Measurements from ENCODE around the gene ARHGAP12. TPM values are rescaled to one million over a fixed set of nuclear protein-coding genes. Genes with fewer than 3 reads are reported as not detected.

The ARHGAP12 gene
- total RNA-seq, 3 donors from 2014 or later: 40.0 to 102 (median 60.0) TPM

DNA sequence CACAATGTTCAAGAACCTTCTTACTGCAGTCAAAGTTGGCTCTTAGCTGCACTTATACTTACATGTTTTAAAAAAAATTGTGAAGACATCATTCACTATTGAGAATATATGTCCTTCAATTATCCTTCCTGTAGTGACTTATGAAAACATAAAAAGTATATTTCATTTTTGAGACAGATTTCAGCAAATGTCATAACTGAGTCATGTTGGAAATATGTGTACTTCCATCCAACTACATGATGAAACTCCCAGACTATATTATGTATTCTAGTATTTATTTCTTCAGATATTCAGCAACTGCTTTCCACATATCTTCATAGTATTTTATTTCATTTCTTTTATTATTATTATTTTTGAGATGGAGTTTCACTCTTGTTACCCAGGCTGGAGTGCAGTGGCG, 160.2 kb downstream of the ARHGAP12 start:
- no peaks in the 10 kb centered on the region for H3K4me1 ChIP-seq
- no peak for DNase-seq (ENCODE audit: low spot score in 2 of 2)
- no peak overlapping the region for H3K27ac ChIP-seq
- intact Hi-C loops (cut with DNase I; ENCODE audit: low total_unique reads): no loop called here
- H3K4me3 ChIP-seq: no peak overlapping the region
- no peak for TF ChIP-seq POLR2AphosphoS5 (IDR thresholded peaks at IDR 0.05)
- H3K27me3 ChIP-seq: no peaks in the 10 kb centered on the region
- H3K9me3 ChIP-seq: no peaks in the 10 kb centered on the region
- H3K36me3 ChIP-seq: no peaks in the 10 kb centered on the region

DNA sequence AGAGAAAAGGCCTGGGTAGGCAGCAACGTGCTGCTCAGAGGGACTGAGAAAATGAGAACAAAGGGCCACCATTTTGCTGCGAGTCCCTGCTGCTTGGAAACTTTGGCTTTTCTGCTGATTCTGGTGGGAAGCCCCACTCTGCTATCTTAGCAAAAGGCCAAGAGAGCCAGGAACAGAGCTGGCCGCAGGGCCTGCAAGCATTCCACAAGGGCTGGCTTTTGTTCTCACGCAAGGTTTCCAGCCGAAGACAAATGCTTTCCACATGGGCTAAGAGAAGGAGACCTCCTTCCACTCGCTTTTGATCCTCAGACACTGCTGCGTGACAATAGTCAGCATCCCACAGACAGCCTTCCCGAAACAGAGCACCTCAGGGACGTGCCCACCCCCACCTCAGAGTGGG, 163.1 kb downstream of the ARHGAP12 start:
- H3K4me1 ChIP-seq: peaks cover 0 to 5% of the 10 kb centered on the region in 2 donors
- H3K27ac ChIP-seq: peak overlapping the region in 1 of 2 donors; percentile 1
- intact Hi-C loops (cut with DNase I; ENCODE audit: low total_unique reads): no loop called here
- H3K36me3 ChIP-seq: no peaks in the 10 kb centered on the region
- no peak overlapping the region for H3K4me3 ChIP-seq
- no peak for DNase-seq (ENCODE audit: low spot score in 2 of 2)
- no peaks in the 10 kb centered on the region for H3K9me3 ChIP-seq
- TF ChIP-seq POLR2AphosphoS5 (IDR thresholded peaks at IDR 0.05) (no peak), POLR2A (IDR thresholded peaks at IDR 0.05) (no peak)
- TF ChIP-seq, protein P1, sequence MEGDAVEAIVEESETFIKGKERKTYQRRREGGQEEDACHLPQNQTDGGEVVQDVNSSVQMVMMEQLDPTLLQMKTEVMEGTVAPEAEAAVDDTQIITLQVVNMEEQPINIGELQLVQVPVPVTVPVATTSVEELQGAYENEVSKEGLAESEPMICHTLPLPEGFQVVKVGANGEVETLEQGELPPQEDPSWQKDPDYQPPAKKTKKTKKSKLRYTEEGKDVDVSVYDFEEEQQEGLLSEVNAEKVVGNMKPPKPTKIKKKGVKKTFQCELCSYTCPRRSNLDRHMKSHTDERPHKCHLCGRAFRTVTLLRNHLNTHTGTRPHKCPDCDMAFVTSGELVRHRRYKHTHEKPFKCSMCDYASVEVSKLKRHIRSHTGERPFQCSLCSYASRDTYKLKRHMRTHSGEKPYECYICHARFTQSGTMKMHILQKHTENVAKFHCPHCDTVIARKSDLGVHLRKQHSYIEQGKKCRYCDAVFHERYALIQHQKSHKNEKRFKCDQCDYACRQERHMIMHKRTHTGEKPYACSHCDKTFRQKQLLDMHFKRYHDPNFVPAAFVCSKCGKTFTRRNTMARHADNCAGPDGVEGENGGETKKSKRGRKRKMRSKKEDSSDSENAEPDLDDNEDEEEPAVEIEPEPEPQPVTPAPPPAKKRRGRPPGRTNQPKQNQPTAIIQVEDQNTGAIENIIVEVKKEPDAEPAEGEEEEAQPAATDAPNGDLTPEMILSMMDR (IDR thresholded peaks at IDR 0.05): no peak
- H3K27me3 ChIP-seq: no peaks in the 10 kb centered on the region

DNA sequence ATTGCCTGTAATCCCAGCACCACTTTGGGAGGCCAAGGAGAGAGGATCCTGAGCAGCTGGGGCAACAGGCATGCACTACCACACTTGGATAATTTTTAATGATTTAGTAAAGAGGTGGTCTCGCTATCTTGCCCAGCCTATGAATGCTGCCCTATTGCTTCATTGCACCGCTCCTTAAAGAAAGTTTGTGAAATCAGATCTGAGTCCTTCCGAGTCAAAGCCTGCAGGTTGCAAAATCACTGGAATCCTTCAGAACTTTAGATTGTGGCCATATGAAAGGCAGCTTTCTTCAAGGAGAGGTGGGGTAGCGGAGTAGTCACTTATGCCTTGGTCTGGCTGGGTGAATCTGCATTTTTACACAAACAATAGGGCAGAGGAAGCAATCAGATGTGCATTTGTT, 166.3 kb downstream of the ARHGAP12 start:
- Histone ChIP-seq H3K4me1 (peaks cover 0 to 6% of the 10 kb centered on the region in 2 donors), H3K36me3 (no peaks in the 10 kb centered on the region), H3K9me3 (no peaks in the 10 kb centered on the region), H3K27me3 (no peaks in the 10 kb centered on the region), H3K27ac (no peak overlapping the region), H3K4me3 (no peak overlapping the region)
- no peak for DNase-seq (ENCODE audit: low spot score in 2 of 2)
- intact Hi-C loops (cut with DNase I; ENCODE audit: low total_unique reads): no loop called here
- TF ChIP-seq POLR2AphosphoS5 (IDR thresholded peaks at IDR 0.05): no peak
- TF ChIP-seq POLR2A (IDR thresholded peaks at IDR 0.05): no peak
- TF ChIP-seq, protein P1 (IDR thresholded peaks at IDR 0.05): no peak

DNA sequence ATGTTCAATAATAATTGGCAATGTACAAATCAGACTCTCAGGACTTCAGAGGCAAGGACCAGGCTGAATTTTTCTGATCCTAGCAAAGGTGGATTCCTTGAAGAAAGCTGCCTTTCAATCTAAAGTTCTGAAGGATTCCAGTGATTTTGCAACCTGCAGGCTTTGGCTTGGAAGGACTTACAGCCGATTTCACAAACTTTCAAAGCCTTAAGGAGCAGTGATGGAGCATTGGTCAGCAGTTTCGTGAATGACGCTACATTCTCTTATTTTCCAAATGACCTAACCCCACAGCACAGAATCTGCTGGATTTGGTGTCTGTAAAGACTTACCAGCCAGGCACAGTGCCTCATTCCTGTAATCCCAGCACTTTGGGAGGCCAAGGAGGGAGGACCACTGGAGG, 167.5 kb downstream of the ARHGAP12 start:
- no peaks in the 10 kb centered on the region for H3K36me3 ChIP-seq
- intact Hi-C loops (cut with DNase I; ENCODE audit: low total_unique reads): no loop called here

DNA sequence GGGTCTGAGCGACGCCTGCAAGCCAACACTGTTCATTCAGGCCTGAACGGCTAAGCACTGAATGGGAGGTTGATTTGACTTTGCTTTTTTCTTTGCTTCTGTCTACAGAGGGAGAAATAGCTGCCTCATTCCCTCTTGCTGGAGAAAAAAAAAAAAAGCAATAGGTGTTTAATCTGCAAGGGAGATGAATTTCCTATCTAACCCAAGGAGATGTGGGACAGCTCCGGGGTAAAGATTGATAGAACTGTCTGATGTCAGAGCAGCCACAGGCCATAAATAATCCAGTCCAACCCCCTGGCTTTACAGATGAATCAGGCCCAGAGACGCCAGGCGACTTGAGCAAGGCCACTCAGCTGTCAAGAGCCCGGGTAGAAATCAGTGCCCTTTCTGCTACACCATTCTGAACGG, 168.0 kb downstream of the ARHGAP12 start:
- Histone ChIP-seq H3K27me3 (no peaks in the 10 kb centered on the region), H3K27ac (peak overlapping the region; percentile 97 to 98), H3K4me1 (peaks cover 0 to 6% of the 10 kb centered on the region in 2 donors), H3K4me3 (peak overlapping the region; percentile 83 to 85 (median 83)), H3K9me3 (no peaks in the 10 kb centered on the region), H3K36me3 (no peaks in the 10 kb centered on the region)
- no peak for DNase-seq (ENCODE audit: low spot score in 2 of 2)
- intact Hi-C loops (cut with DNase I; ENCODE audit: low total_unique reads): no loop called here
- TF ChIP-seq POLR2A (IDR thresholded peaks at IDR 0.05): no peak
- TF ChIP-seq, protein P1 (IDR thresholded peaks at IDR 0.05): no peak
- TF ChIP-seq POLR2AphosphoS5 (IDR thresholded peaks at IDR 0.05): no peak

More for the DNA sequence above, 167.5 kb downstream of the ARHGAP12 start:
- Histone ChIP-seq H3K27ac (peak overlapping the region; percentile 97 to 98), H3K4me3 (no peak overlapping the region), H3K4me1 (peaks cover 0 to 6% of the 10 kb centered on the region in 2 donors), H3K27me3 (no peaks in the 10 kb centered on the region), H3K9me3 (no peaks in the 10 kb centered on the region)
- no peak for DNase-seq (ENCODE audit: low spot score in 2 of 2)
- TF ChIP-seq POLR2A (IDR thresholded peaks at IDR 0.05): no peak
- TF ChIP-seq, protein P1 (IDR thresholded peaks at IDR 0.05): no peak
- TF ChIP-seq POLR2AphosphoS5 (IDR thresholded peaks at IDR 0.05): peak in 1 of 3 donors; percentile 36
